ENCODE data around the gene GCH1.
"Not testable (repeated sequence)": the region's sequence is repeated elsewhere in the genome, so short reads cannot be mapped to it uniquely, and the experiment has no call there.

Gene GCH1

DNA sequence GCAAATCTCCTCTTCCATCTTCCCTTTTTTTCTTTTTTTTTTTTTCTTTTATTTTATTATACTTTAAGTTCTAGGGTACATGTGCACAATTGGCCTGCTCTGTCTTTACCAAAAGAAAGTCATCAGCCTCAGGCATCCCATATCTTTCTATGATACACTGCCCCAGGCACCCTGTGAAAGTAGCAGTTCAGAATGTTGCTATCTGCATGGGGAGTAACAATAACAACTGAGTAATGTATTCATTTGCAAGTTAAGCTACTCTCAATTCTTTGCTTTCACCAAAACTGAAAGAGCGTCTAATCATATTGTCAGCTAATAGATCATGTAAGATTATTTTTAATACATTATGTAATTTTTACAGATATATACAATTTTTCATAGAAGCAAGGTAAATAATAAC, 13.5 kb upstream of the GCH1 start:
- TF ChIP-seq, protein P1, sequence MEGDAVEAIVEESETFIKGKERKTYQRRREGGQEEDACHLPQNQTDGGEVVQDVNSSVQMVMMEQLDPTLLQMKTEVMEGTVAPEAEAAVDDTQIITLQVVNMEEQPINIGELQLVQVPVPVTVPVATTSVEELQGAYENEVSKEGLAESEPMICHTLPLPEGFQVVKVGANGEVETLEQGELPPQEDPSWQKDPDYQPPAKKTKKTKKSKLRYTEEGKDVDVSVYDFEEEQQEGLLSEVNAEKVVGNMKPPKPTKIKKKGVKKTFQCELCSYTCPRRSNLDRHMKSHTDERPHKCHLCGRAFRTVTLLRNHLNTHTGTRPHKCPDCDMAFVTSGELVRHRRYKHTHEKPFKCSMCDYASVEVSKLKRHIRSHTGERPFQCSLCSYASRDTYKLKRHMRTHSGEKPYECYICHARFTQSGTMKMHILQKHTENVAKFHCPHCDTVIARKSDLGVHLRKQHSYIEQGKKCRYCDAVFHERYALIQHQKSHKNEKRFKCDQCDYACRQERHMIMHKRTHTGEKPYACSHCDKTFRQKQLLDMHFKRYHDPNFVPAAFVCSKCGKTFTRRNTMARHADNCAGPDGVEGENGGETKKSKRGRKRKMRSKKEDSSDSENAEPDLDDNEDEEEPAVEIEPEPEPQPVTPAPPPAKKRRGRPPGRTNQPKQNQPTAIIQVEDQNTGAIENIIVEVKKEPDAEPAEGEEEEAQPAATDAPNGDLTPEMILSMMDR (IDR thresholded peaks at IDR 0.05; ENCODE audit: control insufficient read depth, insufficient read depth, low read depth, low read length, missing control alignments) = no peak
- DNase-seq (ENCODE audit: low read depth) = no peak
- H3K4me3 ChIP-seq (ENCODE audit: control insufficient read depth, low read depth, low read length) = no peak overlapping the region

DNA sequence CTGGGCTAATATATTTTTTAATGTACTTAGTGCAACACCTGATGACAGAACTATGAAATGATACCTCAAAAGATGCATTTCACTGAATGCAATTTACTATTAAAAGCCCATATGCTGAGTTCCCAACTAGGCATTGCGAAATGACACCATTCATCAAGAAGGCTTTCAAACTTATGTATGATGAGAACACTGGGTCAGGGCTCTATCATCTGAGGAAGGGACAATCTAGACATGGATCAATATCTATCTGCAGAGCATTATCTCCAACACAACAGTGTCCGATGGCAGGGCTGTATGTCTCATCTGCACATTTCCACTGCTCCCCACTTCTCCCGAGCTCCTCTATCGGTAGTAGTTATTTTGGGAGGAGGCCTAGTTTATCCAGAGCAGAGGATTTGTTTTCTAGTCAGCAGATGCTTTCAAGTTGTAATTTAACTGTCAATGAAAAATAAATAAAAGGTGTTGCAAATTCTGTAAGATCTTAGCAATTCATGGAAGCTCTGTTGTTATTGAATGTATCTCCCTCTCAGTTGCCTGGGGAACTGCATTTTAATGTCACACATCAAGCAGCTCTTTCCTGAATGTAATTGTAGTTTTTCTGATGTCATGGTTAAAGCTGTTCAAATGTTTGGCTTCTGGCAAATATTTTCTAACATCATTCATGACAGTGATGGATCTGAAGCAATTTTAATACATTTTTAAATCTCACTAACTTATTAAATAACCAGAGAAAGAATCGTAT, 7.4 kb upstream of the GCH1 start:
- TF ChIP-seq, protein P1 (IDR thresholded peaks at IDR 0.05; ENCODE audit: control insufficient read depth, insufficient read depth, low read depth, low read length, missing control alignments) = no peak
- DNase-seq (ENCODE audit: low read depth) = no peak
- no peak overlapping the region for H3K4me3 ChIP-seq (ENCODE audit: control insufficient read depth, low read depth, low read length)

DNA sequence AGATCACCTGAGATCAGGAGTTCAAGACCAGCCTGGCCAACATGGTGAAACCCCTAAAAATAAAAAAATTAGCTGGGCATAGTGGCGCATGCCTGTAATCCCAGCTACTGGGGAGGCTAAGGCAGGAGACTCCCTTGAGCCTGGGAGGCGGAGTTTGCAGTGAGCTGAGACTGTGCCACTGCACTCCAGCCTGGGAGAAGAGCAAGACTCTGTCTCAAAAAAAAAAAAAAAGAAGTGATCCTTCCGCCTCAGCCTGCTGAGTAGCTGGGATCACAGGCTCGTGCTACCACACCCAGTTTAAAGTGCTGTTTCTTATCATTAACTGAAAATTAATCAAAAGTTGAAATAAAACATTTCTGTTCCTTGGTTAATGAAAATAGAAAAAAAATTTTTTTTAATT, 6.3 kb upstream of the GCH1 start:
- not testable (repeated sequence) for DNase-seq (ENCODE audit: low read depth); H3K4me3 ChIP-seq (ENCODE audit: control insufficient read depth, low read depth, low read length)

DNA sequence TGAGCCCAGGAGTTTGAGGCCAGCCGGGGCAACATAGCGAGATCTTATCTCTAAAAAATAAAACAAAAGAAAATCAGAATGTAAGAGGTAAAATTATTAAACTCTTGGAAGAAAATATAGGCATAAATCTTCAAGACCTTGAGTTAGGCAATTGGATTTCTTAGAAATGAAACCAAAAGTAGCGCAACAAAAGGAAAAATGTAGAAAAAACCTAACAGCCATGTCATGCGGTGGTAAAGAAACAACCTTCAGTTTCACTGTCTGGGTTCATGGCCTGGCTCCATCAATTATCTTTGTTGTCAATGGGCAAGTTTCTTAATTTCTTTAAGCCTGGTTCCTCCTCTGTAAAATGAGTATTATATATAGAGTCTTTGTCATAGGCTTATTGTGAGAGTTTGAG, 5.6 kb upstream of the GCH1 start:
- DNase-seq (ENCODE audit: low read depth) = no peak
- H3K4me3 ChIP-seq (ENCODE audit: control insufficient read depth, low read depth, low read length) = no peak overlapping the region
- TF ChIP-seq, protein P1 (IDR thresholded peaks at IDR 0.05; ENCODE audit: control insufficient read depth, insufficient read depth, low read depth, low read length, missing control alignments) = no peak

DNA sequence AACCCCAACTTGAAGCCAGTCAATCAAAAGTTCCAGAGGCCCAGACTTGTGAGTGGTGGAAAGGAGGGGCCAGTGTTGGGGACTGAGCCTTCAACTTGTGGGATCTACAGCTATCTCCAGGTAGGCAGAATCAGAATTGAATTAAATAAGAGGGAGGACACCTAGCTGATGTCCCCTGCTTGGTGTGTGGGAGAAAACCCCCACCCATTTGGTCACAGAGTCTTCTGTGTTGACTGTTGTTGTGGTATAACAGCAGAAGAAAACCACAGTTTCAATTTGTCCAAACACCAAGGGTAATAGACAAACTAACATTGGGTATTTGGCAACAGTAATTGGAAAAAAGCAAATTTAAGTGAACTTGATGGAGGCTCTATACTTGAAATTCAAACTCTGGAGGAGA, 3.4 kb upstream of the GCH1 start:
- TF ChIP-seq, protein P1 (IDR thresholded peaks at IDR 0.05; ENCODE audit: control insufficient read depth, insufficient read depth, low read depth, low read length, missing control alignments) = no peak
- no peak for DNase-seq (ENCODE audit: low read depth)
- no peak overlapping the region for H3K4me3 ChIP-seq (ENCODE audit: control insufficient read depth, low read depth, low read length)

DNA sequence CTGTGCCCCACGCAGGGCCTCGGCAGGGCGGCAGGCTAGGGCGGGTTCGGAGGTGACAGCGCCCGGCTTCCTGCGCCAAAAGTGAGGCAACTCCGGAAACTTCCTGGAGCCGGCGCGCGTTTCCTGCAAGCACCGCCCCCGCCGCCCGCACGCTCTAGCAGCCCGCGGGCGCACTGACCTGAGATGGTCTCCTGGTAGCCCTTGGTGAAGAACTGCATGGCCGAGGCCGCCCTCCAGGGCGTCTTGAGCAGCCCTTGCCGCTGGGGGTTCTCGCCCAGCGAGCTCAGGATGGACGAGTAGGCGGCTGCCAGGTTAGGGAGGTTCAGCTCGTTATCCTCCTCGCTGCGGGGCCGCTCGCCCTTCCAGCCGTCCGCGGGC, 494 bp downstream of the GCH1 start:
- DNase-seq (ENCODE audit: low read depth) = no peak
- TF ChIP-seq, protein P1 (IDR thresholded peaks at IDR 0.05; ENCODE audit: control insufficient read depth, insufficient read depth, low read depth, low read length, missing control alignments) = no peak
- peak overlapping the region; percentile 82 for H3K4me3 ChIP-seq (ENCODE audit: control insufficient read depth, low read depth, low read length)

DNA sequence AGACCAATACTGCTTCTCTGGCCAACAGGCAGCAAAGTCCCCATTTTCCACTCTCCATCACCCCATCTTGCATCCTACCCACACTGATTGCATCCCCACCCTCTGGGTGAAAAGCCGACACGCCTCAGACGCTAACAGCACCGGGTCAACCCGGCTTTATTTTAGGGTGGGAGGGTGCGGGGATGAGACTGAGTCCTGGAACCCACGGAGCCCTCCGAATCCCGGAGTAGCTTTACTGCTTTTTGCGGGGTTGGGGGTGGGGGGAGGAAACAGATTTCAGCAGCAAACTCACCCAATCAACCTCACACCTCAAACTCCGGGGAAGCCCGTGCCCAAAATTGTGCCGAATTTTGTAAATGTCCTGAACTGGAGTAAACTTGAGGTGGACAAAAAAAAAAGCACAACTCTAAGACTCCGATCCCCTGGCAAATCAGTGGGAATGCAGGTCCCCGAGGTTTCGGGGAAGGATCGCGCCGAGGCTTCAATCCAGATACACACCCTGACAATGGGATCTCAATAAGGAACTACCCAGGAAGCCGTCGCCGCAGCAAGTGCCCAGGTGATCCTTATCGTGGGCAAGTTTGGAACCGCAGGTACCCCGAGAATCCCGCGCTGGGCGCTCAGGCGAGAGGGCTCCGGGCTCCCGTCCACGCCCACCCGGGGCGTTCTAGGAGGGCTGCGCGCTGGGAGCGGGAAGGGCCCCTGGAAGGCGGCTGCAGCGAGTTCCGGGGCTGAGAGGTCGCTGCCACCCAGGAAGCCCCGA, 1.1 kb downstream of the GCH1 start:
- no peak for DNase-seq (ENCODE audit: low read depth)
- peak overlapping the region; percentile 82 for H3K4me3 ChIP-seq (ENCODE audit: control insufficient read depth, low read depth, low read length)
- TF ChIP-seq, protein P1 (IDR thresholded peaks at IDR 0.05; ENCODE audit: control insufficient read depth, insufficient read depth, low read depth, low read length, missing control alignments) = no peak

All from AG09309 (cell line).